Measurements from ENCODE around the gene DENND5B. TPM values are rescaled to one million over a fixed set of nuclear protein-coding genes. Genes with fewer than 3 reads are reported as not detected.

The DENND5B gene
- polyA plus RNA-seq, 4 donors, result 25.8 to 34.4 (median 28.7) TPM

DNA sequence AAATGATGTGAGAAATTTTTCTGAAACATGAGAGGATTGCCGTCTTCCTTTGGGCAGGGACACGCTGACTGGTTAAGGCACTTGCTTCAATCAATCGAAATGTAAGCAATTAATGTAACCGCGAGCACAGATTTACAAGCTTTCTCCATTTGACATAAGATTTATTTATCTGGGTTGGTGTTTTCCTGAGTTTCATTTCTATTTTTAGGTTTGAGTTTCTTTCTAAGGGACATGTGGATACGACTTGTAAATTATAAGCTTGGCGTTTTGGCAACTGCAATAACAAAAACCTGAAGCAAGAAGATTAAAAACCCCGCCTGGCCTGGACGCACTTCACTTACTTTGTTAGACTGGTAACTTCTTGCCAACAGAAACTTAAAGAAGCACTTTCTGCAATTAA, 244.7 kb downstream of the DENND5B start:
- no peak for DNase-seq (ENCODE audit: low read depth in 4 of 4, low spot score in 3 of 4)

DNA sequence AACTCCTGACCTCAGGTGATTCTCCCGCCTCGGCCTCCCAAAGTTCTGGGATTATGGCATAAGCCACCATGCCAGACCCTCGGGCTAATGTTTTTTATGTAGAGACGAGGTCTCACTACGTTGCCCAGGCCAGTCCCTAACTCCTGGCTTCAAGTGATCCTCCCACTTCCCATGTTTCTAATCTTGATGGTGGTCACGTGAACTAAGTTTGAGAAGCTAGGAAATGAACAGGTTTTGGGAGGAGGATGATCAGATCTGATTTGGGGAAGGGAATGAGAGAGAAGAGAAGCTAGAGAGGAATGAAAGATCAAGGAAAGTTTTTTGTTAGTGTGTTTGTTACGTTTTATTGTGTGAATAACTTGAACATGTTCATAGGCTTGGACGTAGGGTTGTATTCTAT, 247.8 kb downstream of the DENND5B start:
- no peak for DNase-seq (ENCODE audit: low read depth in 4 of 4, low spot score in 3 of 4)

DNA sequence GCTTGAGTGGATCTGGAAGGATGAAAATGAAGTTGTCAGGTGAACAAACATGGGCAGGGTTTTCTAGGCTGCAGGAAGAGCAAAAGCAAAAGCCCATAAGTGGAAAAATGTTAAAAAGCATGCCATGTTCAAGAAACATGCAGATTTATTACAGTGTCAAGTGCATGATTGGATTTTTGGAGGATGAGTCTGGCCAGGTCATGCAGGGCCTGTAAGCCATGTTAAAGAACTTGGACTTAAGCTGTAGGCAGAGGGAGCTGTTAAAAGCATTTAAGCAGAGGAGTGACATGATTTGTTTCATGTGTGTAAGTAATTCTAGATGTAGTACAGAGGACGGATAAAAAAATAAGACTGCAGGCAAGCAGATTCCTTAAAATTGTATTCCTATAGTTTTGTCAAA, 248.7 kb downstream of the DENND5B start:
- DNase-seq (ENCODE audit: low read depth in 4 of 4, low spot score in 3 of 4), result no peak

DNA sequence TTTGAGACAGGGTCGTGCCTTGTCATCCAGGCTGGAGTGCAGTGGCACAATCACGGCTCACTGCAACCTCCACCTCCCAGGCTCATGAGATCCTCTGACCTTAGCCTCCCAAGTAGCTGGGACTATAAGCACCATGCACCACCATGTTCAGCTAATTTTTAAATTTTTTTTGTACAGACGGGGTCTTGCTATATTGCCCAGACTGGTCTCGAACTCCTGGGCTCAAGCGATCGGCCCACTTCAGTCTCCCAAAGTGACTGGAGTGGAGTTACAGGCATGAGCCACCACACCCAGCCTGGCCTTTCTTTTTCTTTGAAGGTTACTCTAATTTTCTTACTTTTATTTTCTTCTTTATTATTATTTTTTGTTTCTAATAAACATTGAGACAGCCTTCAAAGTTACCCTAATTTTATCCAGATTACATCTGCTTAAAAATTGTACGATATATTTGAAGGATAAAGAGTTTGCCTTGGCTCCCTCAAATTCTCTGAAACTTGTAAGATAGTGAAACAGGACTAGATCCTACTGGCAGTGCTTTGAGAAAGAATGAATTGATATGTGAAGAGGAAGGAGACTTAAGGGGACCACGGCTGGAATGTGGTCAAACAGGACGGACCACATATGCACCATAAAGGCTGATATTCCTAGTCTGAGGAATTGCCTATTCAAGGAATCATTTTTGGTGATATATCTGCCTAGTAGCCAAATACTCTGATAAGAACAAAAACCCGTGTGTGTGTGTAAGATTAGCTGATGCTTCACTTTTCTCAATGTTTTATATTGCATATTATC, 250.9 kb downstream of the DENND5B start:
- no peak for DNase-seq (ENCODE audit: low read depth in 4 of 4, low spot score in 3 of 4)

DNA sequence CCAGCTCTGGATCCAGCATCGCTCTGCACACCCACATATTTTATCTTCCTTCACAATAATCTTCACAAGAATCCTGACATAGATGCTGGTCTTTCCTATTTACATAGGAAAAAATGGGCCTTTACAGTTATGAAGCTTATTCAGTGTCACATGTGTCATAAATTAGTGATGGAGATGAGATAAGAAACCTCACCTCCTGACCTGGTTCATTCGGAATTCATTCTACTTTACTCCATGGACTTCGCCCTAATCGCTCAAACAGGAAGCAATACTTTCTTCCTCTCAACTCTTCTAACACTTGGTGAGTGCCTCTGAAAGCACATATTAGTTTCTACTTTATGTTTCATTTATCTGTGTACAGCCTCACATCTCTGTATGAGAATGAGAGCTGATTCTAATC, 253.0 kb downstream of the DENND5B start:
- DNase-seq (ENCODE audit: low read depth in 4 of 4, low spot score in 3 of 4), result no peak

Other genes starting within 250 kb of the DENND5B start
- gene ETFBKMT, start 68.6 kb upstream of the DENND5B start, polyA plus RNA-seq (ENCODE audit: insufficient read length in 4 of 4), result 1 to 10 TPM; 4.5 to 6.7 (median 5.7) TPM
- gene AMN1, start 137.9 kb upstream of the DENND5B start, polyA plus RNA-seq (ENCODE audit: insufficient read length in 4 of 4), result 10 to 100 TPM; 19.3 to 27.2 (median 23.6) TPM

All from right renal pelvis (tissue), 4 donors.